Fibroblast of lung (primary cell): Measurements from ENCODE around the gene LRRFIP1.

Experiments
- CTCF ChIP-seq, 2 donors: IDR thresholded peaks in 1 of 2; conservative IDR thresholded peaks in 1 of 2; 1 replicate in 1 of 2; 2 replicates in 1 of 2; pipeline ENCODE4 v1.5.1; 2011 to 2012; ENCODE audit warnings: low read length in 2 of 2, control low read depth in 1 of 2, inconsistent platforms in 1 of 2, low read depth in 1 of 2, mild to moderate bottlenecking in 1 of 2
- EZH2 ChIP-seq: IDR thresholded peaks from 2 replicates; pipeline ENCODE4 v1.5.1; 2012; ENCODE audit warnings: low read length, control low read depth, mild to moderate bottlenecking; ENCODE audit errors: missing control alignments

- TF ChIP-seq CTCF (conservative IDR thresholded peaks at IDR 0.05 in 1 of 2, IDR thresholded peaks at IDR 0.05 in 1 of 2; ENCODE audit: low read depth in 1 of 2, low read length in 2 of 2) (no peak), EZH2 (no peak)
These were observed 190.7 kb downstream of the LRRFIP1 start for GRCh38 chr2:237818066-237818473.
